GM12878 (cell line): ENCODE data around the gene PCBP4. TPM values are rescaled to one million over a fixed set of nuclear protein-coding genes. Genes with fewer than 3 reads are reported as not detected.

Source experiments
- BACH1 ChIP-seq: fragments of 450-650 bp; IDR thresholded peaks from 2 replicates; pipeline ENCODE4 v1.6.1; 2017; ENCODE audit warnings: mild to moderate bottlenecking, borderline replicate concordance
- BHLHE40 ChIP-seq, 2 experiments: fragments of 450-650 bp in 1 of 2; IDR thresholded peaks; 2 replicates each; pipeline ENCODE4 v1.6.1; 2011 to 2017; ENCODE audit warnings: low read depth in 2 of 2, borderline replicate concordance in 1 of 2, improper control_type of control experiment in 1 of 2, low read length in 1 of 2, mild to moderate bottlenecking in 1 of 2
- CBFB ChIP-seq: IDR thresholded peaks from 2 replicates; pipeline ENCODE4 v1.6.1; 2016; ENCODE audit warnings: antibody characterized with exemption, low read depth
- CBX3 ChIP-seq: fragments of 200-600 bp; sonication (generic); IDR thresholded peaks from 2 replicates; pipeline ENCODE4 v1.6.1; 2016; ENCODE audit warnings: low read depth, borderline replicate concordance
- CEBPB ChIP-seq, 2 experiments: fragments of 150-350 bp in 1 of 2; IDR thresholded peaks; 2 replicates each; pipeline ENCODE4 v1.6.1; 2012 to 2014; ENCODE audit warnings: low read depth in 2 of 2, low read length in 2 of 2, borderline replicate concordance in 1 of 2, inconsistent platforms in 1 of 2
- CHD4 ChIP-seq: fragments of 200-600 bp; sonication (generic); IDR thresholded peaks from 2 replicates; pipeline ENCODE4 v1.6.1; 2016; ENCODE audit warnings: mild to moderate bottlenecking
- EED ChIP-seq: sonication (generic); IDR thresholded peaks from 2 replicates; pipeline ENCODE4 v1.6.1; 2016; ENCODE audit warnings: antibody characterized with exemption, low read depth
- ETV6 ChIP-seq, 2 experiments: fragments of 450-650 bp in 1 of 2; IDR thresholded peaks in 1 of 2; conservative IDR thresholded peaks in 1 of 2; 2 replicates each; pipeline ENCODE4 v1.6.1; 2014; ENCODE audit warnings: antibody characterized with exemption in 1 of 2, borderline replicate concordance in 1 of 2, low read depth in 1 of 2, mild to moderate bottlenecking in 1 of 2, moderate library complexity in 1 of 2
- IRF4 ChIP-seq: IDR thresholded peaks from 2 replicates; pipeline ENCODE4 v1.6.1; 2011; ENCODE audit warnings: low read depth, low read length
- JUND ChIP-seq: IDR thresholded peaks from 2 replicates; pipeline ENCODE4 v1.6.1; 2012; ENCODE audit warnings: low read depth, mild to moderate bottlenecking, low read length, improper control_type of control experiment, moderate library complexity
- MTA2 ChIP-seq: fragments of 450-650 bp; IDR thresholded peaks from 2 replicates; pipeline ENCODE4 v1.6.1; 2016; ENCODE audit warnings: low read depth, mild to moderate bottlenecking, moderate library complexity
- PAX8 ChIP-seq: fragments of 450-650 bp; IDR thresholded peaks from 2 replicates; pipeline ENCODE4 v1.6.1; 2017; ENCODE audit warnings: mild to moderate bottlenecking, moderate library complexity
- POLR2AphosphoS5 ChIP-seq: IDR thresholded peaks from 2 replicates; pipeline ENCODE4 v1.6.1; 2011; ENCODE audit warnings: mild to moderate bottlenecking, low read length, inconsistent platforms
- RAD51 ChIP-seq: fragments of 450-650 bp; IDR thresholded peaks from 2 replicates; pipeline ENCODE4 v1.6.1; 2016; ENCODE audit warnings: moderate library complexity, mild to moderate bottlenecking, inconsistent platforms
- RBBP5 ChIP-seq: fragments of 200-600 bp; sonication (generic); conservative IDR thresholded peaks from 2 replicates; pipeline ENCODE4 v1.6.1; 2016
- RFX5 ChIP-seq: IDR thresholded peaks from 2 replicates; pipeline ENCODE4 v1.6.1; 2011; ENCODE audit warnings: low read depth, low read length, improper control_type of control experiment
- SIN3A ChIP-seq: IDR thresholded peaks from 2 replicates; pipeline ENCODE4 v1.6.1; 2012; ENCODE audit warnings: low read depth, low read length, improper control_type of control experiment
- SP1 ChIP-seq: IDR thresholded peaks from one replicate; pipeline ENCODE4 v1.6.1; 2011; ENCODE audit warnings: low read depth, low read length
- SREBF2 ChIP-seq: IDR thresholded peaks from 2 replicates; pipeline ENCODE4 v1.6.1; 2012; ENCODE audit warnings: mild to moderate bottlenecking, low read length
- SRF ChIP-seq, 2 experiments: IDR thresholded peaks; 2 replicates each; pipeline ENCODE4 v1.6.1; 2011; ENCODE audit warnings: low read depth in 2 of 2, low read length in 2 of 2, mild to moderate bottlenecking in 1 of 2, moderate library complexity in 1 of 2
- WRNIP1 ChIP-seq: IDR thresholded peaks from 2 replicates; pipeline ENCODE4 v1.6.1; 2011; ENCODE audit warnings: low read depth, low read length, improper control_type of control experiment, borderline replicate concordance
- YBX1 ChIP-seq: fragments of 450-650 bp; IDR thresholded peaks from 2 replicates; pipeline ENCODE4 v1.6.1; 2016; ENCODE audit warnings: antibody characterized with exemption
- polyA plus RNA-seq, 11 experiments: library from polyadenylated mRNA; depleted of rRNA in 4 of 11; unstranded in 6 of 11; stranded (reverse) in 5 of 11; fragments of >200 nt; fragmentation: Nextera tagmentation in 4 of 11; fragmentation: Illumina TruSeq in 1 of 11; extraction: Ambion mirVana in 4 of 11; extraction: Trizol in 1 of 11; gene quantifications; 1 replicate in 1 of 11; 2 replicates in 10 of 11; pipeline versions ENCODE4 v1.2.1 to v1.2.3, GENCODE V29; 2011 to 2016; ENCODE audit warnings: inconsistent platforms in 2 of 11, missing spikeins in 2 of 11, low read depth in 1 of 11
- total RNA-seq, 4 experiments: library from RNA; depleted of rRNA in 3 of 4; stranded (reverse); fragments of >200 nt in 3 of 4; fragmentation: Illumina TruSeq in 1 of 4; extraction: Trizol in 1 of 4; gene quantifications; 2 replicates each; pipeline versions ENCODE4 v1.2.1 to v1.2.3, GENCODE V29; 2013 to 2021
- TF ChIP-seq, protein P1 (sequence below): fragments of 450-650 bp; IDR thresholded peaks from 2 replicates; pipeline ENCODE4 v1.6.1; 2014; ENCODE audit warnings: mild to moderate bottlenecking
- TF ChIP-seq, protein P2 (sequence below): fragments of 450-650 bp; IDR thresholded peaks from 2 replicates; pipeline ENCODE4 v1.6.1; 2016; ENCODE audit warnings: mild to moderate bottlenecking
- TF ChIP-seq, protein P3 (sequence below): fragments of 450-650 bp; IDR thresholded peaks from 2 replicates; pipeline ENCODE4 v1.6.1; 2017; ENCODE audit warnings: mild to moderate bottlenecking
- TF ChIP-seq, protein P4 (sequence below), 3 experiments: IDR thresholded peaks in 2 of 3; conservative IDR thresholded peaks in 1 of 3; 2 replicates each; pipeline ENCODE4 v1.5.1; 2011; ENCODE audit warnings: low read depth in 3 of 3, low read length in 3 of 3, mild to moderate bottlenecking in 3 of 3, control low read depth in 2 of 3, moderate library complexity in 2 of 3, inconsistent platforms in 1 of 3, mixed read lengths in 1 of 3; ENCODE audit not compliant: control insufficient read depth in 2 of 3, insufficient read depth in 1 of 3; ENCODE audit errors: extremely low read depth in 1 of 3

PCBP4 gene
- total and polyA plus RNA-seq, 10 of the 15 experiments (the other 5 are each of a cell fraction or from before 2014, with no cell fraction given), result 0.05 to 14.5 (median 4.2) TPM

DNA sequence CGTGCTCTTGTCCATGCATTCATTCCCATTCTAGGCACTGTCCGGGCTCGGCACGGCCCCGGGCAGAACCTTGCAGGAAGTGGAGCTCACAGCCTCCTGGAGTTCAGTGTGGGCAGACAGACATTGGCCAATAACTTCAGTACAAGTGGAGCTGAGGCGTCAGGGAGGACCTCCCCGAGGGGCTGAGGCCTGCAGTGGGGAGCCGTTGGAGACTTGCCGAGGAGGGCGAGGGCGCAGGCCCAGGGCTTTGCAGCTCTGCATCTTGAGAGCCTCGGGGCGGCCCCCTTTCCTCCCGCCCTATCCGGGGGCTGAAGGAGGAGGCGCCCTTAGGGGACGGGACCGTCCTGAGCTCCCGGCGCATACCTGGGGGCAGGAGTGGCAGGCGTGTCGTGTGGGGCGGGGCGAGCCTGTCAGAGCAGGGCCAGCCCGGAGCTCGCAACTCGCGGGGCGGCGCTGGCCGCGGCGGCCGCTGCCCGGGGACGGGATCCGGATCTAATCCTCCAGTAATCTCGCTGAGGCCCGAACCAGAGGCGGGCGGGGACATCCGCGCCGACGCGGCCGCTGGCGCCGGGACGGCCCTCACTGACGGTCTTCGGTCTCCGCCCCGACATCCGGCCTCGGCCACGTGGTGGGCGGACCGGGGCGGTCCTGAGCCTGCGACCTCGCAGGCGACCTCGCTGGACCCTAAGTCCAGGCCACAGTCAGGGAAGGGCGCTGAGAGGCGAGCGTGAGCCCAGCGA, 15.8 kb upstream of the PCBP4 start, which contains the start of gene ACY1 (continued):
- TF ChIP-seq CEBPB (IDR thresholded peaks at IDR 0.05; ENCODE audit: borderline replicate concordance in 1 of 2, low read depth in 2 of 2, low read length in 2 of 2), result no peak
- TF ChIP-seq RBBP5, result no peak
- TF ChIP-seq MTA2, result no peak
- no peak for TF ChIP-seq SREBF2
- TF ChIP-seq SIN3A, result peak; percentile 47; the same call in 1 of the 2 replicates
- TF ChIP-seq CBFB, result no peak
- TF ChIP-seq, protein P1, sequence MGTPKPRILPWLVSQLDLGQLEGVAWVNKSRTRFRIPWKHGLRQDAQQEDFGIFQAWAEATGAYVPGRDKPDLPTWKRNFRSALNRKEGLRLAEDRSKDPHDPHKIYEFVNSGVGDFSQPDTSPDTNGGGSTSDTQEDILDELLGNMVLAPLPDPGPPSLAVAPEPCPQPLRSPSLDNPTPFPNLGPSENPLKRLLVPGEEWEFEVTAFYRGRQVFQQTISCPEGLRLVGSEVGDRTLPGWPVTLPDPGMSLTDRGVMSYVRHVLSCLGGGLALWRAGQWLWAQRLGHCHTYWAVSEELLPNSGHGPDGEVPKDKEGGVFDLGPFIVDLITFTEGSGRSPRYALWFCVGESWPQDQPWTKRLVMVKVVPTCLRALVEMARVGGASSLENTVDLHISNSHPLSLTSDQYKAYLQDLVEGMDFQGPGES, result no peak
- no peak for TF ChIP-seq SP1
- no peak for TF ChIP-seq YBX1
- TF ChIP-seq JUND, result no peak
- TF ChIP-seq, protein P2, sequence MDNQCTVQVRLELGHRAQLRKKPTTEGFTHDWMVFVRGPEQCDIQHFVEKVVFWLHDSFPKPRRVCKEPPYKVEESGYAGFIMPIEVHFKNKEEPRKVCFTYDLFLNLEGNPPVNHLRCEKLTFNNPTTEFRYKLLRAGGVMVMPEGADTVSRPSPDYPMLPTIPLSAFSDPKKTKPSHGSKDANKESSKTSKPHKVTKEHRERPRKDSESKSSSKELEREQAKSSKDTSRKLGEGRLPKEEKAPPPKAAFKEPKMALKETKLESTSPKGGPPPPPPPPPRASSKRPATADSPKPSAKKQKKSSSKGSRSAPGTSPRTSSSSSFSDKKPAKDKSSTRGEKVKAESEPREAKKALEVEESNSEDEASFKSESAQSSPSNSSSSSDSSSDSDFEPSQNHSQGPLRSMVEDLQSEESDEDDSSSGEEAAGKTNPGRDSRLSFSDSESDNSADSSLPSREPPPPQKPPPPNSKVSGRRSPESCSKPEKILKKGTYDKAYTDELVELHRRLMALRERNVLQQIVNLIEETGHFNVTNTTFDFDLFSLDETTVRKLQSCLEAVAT, result no peak
- no peak for TF ChIP-seq RFX5
- no peak for TF ChIP-seq WRNIP1
- TF ChIP-seq PAX8, result no peak
- TF ChIP-seq IRF4, result no peak
- TF ChIP-seq BHLHE40 (IDR thresholded peaks at IDR 0.05; ENCODE audit: borderline replicate concordance in 1 of 2, low read depth in 2 of 2, low read length in 1 of 2), result peak; percentile 45 to 61; a peak in 2 of 4 replicates
- TF ChIP-seq BACH1, result peak; percentile 84
- TF ChIP-seq ETV6 (conservative IDR thresholded peaks at IDR 0.05 in 1 of 2, IDR thresholded peaks at IDR 0.05 in 1 of 2; ENCODE audit: borderline replicate concordance in 1 of 2, low read depth in 1 of 2), result no peak
- TF ChIP-seq, protein P3, sequence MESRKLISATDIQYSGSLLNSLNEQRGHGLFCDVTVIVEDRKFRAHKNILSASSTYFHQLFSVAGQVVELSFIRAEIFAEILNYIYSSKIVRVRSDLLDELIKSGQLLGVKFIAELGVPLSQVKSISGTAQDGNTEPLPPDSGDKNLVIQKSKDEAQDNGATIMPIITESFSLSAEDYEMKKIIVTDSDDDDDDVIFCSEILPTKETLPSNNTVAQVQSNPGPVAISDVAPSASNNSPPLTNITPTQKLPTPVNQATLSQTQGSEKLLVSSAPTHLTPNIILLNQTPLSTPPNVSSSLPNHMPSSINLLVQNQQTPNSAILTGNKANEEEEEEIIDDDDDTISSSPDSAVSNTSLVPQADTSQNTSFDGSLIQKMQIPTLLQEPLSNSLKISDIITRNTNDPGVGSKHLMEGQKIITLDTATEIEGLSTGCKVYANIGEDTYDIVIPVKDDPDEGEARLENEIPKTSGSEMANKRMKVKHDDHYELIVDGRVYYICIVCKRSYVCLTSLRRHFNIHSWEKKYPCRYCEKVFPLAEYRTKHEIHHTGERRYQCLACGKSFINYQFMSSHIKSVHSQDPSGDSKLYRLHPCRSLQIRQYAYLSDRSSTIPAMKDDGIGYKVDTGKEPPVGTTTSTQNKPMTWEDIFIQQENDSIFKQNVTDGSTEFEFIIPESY, result no peak
- TF ChIP-seq, protein P4, sequence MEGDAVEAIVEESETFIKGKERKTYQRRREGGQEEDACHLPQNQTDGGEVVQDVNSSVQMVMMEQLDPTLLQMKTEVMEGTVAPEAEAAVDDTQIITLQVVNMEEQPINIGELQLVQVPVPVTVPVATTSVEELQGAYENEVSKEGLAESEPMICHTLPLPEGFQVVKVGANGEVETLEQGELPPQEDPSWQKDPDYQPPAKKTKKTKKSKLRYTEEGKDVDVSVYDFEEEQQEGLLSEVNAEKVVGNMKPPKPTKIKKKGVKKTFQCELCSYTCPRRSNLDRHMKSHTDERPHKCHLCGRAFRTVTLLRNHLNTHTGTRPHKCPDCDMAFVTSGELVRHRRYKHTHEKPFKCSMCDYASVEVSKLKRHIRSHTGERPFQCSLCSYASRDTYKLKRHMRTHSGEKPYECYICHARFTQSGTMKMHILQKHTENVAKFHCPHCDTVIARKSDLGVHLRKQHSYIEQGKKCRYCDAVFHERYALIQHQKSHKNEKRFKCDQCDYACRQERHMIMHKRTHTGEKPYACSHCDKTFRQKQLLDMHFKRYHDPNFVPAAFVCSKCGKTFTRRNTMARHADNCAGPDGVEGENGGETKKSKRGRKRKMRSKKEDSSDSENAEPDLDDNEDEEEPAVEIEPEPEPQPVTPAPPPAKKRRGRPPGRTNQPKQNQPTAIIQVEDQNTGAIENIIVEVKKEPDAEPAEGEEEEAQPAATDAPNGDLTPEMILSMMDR (IDR thresholded peaks at IDR 0.05 in 2 of 3, conservative IDR thresholded peaks at IDR 0.05 in 1 of 3; ENCODE audit: control insufficient read depth in 2 of 3, extremely low read depth in 1 of 3, insufficient read depth in 1 of 3, low read depth in 3 of 3, low read length in 3 of 3), result no peak
- TF ChIP-seq CHD4, result no peak
- peak; percentile 45; the same call in 1 of the 2 replicates for TF ChIP-seq RAD51
- peak; percentile 11; the same call in 1 of the 2 replicates for TF ChIP-seq EED
- TF ChIP-seq POLR2AphosphoS5, result peak; percentile 71
- TF ChIP-seq SRF (IDR thresholded peaks at IDR 0.05; ENCODE audit: low read depth in 2 of 2, low read length in 2 of 2), result no peak
- TF ChIP-seq CBX3, result no peak
